HG03442 (cell line): ENCODE results near the gene SLC12A8.
"Not testable (repeated sequence)": the region's sequence is repeated elsewhere in the genome, so short reads cannot be mapped to it uniquely, and the experiment has no call there.

Experiments
- ATAC-seq: cut with Tn5 transposase; IDR thresholded peaks from one replicate; pipeline ENCODE4 v1.9.1; 2021; ENCODE audit warnings: mild to moderate bottlenecking, moderate library complexity; ENCODE audit not compliant: unreplicated experiment

Gene SLC12A8

GRCh38 chr3:125085166-125085565 is 127.4 kb downstream of the SLC12A8 start:
- no peak for ATAC-seq

DNA sequence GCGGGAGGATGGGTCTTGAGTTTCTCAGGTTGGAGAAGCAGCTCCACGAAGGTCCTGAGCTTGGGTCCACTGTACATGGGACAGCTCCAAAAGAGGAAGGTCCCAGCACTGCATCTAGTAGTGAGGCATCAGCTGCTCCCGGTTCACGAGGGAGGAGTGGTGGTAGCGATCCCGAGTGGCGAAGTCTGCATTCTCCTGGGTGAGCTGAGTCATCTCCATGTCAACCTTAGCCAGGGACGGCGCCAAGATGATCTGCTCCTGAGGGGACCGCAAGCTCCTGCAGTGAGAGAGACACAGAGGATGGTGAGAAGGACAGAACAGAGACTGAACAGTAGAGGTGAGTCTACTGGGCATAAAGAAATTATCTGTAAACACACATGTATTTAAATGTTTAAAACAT is 128.8 kb downstream of the SLC12A8 start:
- ATAC-seq = no peak

DNA sequence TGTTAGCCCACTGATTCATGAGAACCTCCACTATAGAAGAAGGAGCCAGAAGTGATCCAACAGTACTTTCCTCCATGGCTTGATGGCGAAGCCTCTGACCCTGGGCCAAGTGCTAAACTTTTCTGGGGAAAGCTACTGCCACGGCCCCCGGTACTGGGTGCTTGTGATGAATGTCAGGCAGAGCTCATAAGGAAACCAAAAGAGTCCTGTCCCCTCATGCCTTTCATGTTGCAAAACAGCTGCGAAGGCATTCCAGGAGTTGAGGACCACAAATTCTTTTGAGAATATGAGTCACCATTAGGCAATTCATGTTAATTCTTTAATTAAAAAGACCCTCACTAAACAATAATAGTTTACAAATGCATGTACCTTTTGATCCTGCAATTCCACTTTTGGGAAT is 130.2 kb downstream of the SLC12A8 start:
- not testable (repeated sequence) for ATAC-seq

- ATAC-seq = no peak
Measured at GRCh38 chr3:125080077-125080476, 132.5 kb downstream of the SLC12A8 start.

- ATAC-seq = no peak
Measured at GRCh38 chr3:125079675-125080045, 132.9 kb downstream of the SLC12A8 start.

- no peak for ATAC-seq
Measured at GRCh38 chr3:125078951-125079674, 133.4 kb downstream of the SLC12A8 start.

GRCh38 chr3:125077864-125078263 is 134.7 kb downstream of the SLC12A8 start:
- ATAC-seq = no peak

- ATAC-seq = no peak
Measured at GRCh38 chr3:125076464-125076863, 136.1 kb downstream of the SLC12A8 start.

GRCh38 chr3:125075738-125076137 is 136.8 kb downstream of the SLC12A8 start:
- no peak for ATAC-seq

DNA sequence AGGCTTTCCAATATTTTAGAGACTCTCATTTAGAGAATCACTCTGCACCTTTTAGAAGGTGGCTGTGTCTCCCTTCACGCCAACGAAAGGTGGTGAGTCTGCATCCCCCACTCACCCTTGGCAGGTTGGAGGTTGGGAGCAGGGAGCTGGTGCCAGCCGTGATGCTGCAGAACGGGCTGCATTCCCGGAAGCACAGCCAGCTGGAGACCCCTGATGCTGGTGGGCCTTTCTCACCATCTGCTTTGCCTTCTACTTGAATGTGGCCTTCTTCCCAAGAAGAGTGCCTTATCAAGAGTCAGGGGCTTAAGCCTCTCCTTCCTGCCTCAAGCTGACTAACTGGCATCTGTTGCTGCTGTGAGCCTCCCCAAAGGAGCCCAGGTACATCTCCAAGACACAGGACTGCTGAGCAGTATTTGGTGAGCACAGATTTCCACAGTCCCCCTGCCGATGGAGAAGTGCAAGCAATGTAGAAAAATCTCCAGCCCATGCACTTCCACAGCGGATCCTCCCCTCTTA is 139.1 kb downstream of the SLC12A8 start:
- no peak for ATAC-seq

DNA sequence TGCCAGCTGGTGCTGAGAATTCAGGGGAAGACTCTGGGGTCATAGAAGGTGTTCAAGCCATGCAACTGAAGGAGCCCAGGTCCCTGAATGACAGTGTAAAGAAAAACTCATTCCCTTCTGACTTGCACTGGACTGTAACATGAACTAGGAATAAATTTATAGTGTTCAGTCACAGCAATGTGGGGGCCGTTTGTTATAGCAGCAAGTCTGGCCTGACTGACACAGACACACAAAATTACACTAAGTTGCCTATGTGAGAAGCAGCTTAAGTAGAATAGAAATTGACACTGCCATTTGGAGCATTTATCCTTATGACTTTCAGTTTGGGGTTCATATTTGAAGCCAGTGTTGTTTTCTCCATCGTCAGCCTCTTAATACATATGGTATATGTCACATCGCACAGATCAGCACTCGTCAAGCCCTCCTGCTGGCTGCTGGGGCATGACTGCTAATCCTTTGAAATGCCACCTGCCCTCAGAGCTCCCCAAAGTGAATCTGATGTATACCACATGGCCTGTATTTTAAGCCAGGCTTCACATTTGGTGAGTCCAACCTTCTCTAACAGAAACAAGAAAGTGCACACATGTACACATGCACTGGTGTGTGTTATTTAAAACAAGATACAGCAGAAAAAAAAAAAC is 139.7 kb downstream of the SLC12A8 start:
- no peak for ATAC-seq

GRCh38 chr3:125072301-125072700 is 140.2 kb downstream of the SLC12A8 start:
- ATAC-seq = no peak

- no peak for ATAC-seq
Measured at GRCh38 chr3:125069968-125070745, 142.4 kb downstream of the SLC12A8 start.

DNA sequence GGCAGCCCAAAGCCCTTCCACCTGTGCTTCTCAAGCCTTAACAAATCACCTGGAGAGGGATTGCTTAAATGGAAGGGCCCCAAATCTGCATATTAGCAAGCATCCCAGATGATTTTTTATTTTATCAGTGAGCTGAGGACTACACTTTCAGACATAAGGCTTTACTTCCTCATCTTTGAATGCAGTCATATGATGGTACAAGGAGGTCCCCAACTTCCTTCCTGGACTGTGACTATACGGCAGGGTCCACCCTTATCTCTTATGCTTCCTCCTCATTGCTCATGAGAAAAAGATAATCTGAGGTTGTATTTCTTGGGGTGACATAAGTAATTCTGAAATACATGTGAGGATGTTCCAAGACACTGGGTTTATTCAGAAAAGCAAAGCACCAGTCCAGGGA is 143.1 kb downstream of the SLC12A8 start:
- no peak for ATAC-seq

- no peak for ATAC-seq
Measured at GRCh38 chr3:125068265-125068664, 144.3 kb downstream of the SLC12A8 start.

DNA sequence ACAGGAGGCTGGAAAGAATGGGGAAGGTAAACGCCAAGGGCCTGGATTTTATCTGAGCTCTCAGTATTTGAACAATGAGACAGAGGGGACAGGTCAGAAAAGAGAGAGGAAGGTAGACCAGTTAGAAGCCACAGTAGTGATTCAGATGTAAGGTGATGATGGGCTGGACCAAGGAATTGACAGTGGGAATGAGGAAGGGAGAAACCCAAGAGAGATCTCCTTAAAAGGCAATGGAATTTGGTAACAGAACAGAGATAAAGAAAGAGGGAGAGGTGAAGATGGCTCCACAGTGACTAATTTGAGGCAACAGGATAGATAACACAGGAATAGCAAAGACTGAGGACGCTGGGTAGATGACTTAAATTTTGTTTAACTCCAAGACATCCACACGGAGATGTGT is 145.3 kb downstream of the SLC12A8 start:
- ATAC-seq = no peak

- ATAC-seq = no peak
Measured at GRCh38 chr3:125062904-125063618, 149.5 kb downstream of the SLC12A8 start.

DNA sequence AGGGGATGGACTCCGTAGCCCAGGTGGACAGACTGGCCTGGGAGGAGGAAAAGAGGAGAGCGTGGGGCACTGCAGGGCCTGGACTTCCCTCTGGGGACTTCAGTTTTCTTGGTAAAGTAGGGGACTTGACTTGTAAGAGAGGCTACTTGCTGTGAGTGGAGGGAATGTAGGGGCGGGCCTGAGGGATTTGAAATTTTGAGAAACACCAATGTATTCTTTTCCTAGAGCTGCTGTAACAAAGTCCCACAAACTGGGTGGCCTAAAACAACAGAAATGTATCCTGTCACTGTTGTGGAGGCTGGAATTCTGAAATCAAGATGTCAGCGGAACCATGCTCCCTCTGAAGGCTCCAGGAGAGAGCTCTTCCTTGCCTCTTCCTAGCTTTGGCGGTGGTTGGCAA is 150.9 kb downstream of the SLC12A8 start:
- ATAC-seq = no peak

DNA sequence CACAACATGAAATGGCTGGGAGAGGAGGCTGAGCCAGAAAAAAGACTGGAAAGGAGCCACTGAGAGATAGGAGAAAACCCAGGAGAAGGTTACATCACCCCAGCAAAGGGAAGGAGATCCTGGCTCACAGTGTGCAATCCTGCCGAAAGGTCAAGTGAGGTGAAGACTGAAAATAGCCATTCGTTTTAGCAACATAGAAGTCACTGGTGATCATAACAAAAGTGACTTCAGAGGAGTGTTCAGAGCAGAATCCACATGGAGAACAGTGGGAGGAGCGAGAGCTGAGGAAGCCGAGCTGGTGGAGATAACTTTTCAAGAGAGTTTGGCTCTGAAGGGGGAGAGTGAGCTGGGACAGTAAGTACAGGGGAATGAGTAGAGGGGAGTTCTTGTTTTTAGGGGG is 151.4 kb downstream of the SLC12A8 start:
- ATAC-seq = no peak

DNA sequence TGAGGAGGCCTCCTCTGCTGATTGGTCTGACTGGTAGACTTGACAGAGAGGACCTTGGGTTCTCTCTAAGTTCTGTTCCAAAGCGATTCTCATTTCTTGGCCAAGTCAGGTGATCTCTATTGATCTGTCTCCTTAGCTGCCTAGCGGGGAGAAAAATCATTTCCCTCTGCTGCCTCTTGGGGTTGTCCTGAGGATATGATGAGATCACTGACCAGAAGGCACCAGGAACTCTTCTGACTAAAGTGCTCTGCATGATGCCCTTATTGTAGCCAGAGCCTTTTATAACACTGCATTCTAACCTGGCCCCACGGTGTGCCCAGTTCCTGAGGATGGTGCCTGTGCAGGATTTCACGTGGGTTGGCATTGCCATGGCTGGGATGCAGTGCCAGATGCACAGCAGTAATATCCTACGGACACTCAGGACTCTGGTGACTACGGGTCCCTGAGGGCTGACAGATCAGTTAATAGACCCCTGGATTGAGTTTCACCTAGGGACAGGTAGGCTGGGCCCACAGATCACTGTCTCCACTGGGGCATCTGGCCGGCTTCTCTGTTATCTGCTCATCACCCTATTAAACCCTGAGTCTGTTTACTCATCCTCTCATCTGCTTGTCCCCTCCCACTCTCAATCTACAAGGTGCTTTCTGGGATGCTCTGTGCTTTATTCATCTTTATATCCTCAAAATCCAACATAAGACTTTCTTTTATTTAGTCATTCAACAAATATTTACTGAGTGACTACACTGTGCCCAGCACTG is 152.9 kb downstream of the SLC12A8 start:
- no peak for ATAC-seq
